Erythroblast (primary cell): ENCODE data around the gene SUPT7L.

ENCODE experiments used
- GATA1 ChIP-seq: IDR thresholded peaks from 2 replicates; pipeline ENCODE4 v1.6.1; 2011; ENCODE audit warnings: low read depth, mild to moderate bottlenecking, control low read depth, low read length, moderate library complexity
- POLR2A ChIP-seq: IDR thresholded peaks from 2 replicates; pipeline ENCODE4 v1.6.1; 2011; ENCODE audit warnings: mild to moderate bottlenecking, low read length

DNA sequence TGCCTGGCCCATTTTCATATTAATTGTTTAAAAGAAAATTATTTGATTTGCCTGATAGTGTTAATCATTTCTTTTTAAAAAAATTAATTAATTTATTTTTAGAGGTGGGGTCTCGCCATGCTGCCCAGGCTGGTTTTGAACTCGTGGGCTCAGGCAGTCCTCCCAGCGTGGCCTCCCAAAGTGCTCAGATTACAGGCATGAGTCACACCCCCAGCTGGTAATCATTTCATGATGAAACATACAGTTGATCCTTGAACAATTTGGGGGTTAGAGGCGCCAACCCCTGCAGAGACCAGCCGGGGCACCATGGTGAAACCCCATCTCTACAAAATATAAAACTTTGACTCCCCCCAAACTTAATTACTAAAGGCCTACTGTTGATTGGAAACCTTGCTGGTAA, 26.6 kb downstream of the SUPT7L start:
- no peak for TF ChIP-seq POLR2A
- TF ChIP-seq GATA1, result no peak
